GM12874 (cell line): ENCODE results near the gene RMDN2.

ENCODE experiments used
- CTCF ChIP-seq: IDR thresholded peaks from 2 replicates; pipeline ENCODE4 v1.5.1; 2011; ENCODE audit warnings: low read depth, mild to moderate bottlenecking, control low read depth, low read length, moderate library complexity; ENCODE audit not compliant: insufficient read depth

Gene RMDN2

GRCh38 chr2:37912056-37912455 lies 13.0 kb upstream of the RMDN2 start:
- TF ChIP-seq CTCF: no peak

- no peak for TF ChIP-seq CTCF
These were observed 12.5 kb upstream of the RMDN2 start for GRCh38 chr2:37912616-37913015.

GRCh38 chr2:37914340-37914739 lies 10.7 kb upstream of the RMDN2 start:
- TF ChIP-seq CTCF: no peak

DNA sequence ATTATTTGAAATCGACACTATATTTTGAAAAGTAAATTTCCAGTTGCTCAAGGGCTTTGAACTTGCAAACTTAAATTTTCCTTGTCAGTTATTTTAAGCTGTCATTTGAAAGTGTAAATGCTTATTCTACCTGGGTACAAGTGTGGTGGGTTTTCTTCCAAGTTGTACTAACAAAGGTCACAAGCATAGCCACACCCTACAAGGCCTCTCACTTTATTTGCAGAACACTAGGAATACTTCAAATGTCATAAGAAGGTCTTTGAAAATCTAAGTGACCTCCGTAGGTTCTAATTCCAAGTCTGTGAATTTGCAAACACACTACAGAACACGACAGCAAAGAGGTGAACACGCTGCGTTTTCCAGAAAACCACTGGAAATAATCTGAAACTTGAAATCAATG lies 9.3 kb upstream of the RMDN2 start:
- no peak for TF ChIP-seq CTCF

GRCh38 chr2:37916512-37917082 lies 8.5 kb upstream of the RMDN2 start:
- TF ChIP-seq CTCF: no peak

DNA sequence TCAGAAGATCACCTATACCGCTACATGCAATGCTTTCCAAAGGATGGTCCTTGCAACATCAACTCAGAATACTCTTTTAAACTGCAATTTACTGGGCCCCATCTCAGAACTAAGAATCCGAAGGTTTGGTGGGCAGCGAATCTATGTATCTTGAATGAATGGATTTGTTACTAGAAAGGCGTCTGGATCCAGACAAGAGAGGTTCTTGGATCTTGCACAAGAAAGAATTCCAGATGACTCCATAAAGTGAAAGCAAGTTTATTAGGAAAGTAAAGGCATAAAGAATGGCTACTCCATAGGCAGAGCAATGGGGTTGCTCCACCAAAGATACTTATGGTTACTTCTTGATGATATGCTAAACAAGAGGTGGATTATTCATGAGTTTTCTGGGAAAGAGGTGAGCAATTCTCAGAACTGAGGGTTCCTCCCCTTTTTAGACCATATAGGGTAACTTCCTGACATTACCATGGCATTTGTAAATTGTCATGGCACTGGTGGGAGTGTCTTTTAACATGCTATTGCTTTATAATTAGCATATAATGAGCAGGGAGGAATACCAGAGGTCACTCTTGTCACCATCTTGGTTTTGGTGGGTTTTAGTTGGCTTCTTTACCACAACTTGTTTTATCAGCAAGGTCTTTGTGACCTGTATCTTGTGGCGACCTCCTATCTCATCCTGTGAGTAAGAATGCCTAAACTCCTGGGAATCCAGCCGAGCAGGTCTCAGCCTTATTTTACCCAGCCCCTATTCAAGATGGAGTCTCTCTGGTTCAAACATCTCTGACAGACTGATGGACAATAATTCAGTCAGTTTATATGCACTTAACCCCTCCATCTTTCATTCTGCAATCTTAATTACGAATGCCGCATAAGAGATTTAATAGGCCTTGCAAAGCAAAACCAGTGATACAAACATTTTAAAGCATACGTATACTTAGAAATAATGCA lies 7.5 kb upstream of the RMDN2 start:
- no peak for TF ChIP-seq CTCF

DNA sequence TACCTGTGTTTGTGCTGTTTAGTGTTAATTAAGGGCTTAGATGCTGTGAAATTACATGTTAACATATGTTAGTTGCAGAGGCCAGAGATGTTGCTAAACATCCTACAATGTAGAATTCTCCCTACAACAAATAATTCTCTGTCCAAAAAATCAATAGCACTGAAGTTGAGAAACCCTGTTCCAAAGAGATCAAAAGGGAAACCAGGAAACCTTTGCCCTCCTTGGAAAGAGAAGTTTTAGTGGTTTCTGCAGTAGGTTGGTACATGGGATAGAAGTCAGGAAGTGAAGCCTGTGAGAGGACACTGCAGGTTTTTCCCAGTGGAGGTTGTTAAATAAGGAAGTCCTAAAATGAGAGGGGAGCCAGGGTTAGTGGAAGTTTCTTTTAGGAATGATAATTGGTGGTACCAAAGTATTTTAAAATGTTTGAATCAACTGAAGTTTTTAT lies 6.3 kb upstream of the RMDN2 start:
- no peak for TF ChIP-seq CTCF
